GM12801 (cell line): Measurements from ENCODE around the gene IL4I1.

Experiments used
- TF ChIP-seq, protein P1 (sequence below): IDR thresholded peaks from one replicate; pipeline ENCODE4 v1.5.1; 2011; ENCODE audit warnings: control low read depth; ENCODE audit not compliant: insufficient read length; ENCODE audit errors: extremely low read depth

Gene IL4I1

DNA sequence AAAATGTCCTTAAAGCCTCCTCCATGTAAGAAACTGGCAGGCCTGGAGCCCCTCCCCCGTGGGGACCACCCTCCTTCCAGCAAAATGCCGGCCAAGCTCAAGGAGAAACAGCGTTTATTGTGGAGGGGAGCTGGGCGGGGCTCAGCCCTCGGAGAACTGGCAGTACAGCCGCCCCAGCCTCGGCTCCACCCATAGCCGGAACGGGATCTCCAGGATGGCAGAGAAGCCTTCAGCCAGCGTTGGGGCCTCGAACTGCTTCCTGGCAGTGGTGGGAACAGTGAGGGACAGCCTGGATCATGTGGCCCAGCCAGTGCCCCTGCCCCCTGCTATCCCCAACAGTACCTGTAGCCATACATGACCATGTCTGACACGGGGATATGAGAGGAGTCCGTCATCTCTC, 35.6 kb downstream of the IL4I1 start:
- TF ChIP-seq, protein P1, sequence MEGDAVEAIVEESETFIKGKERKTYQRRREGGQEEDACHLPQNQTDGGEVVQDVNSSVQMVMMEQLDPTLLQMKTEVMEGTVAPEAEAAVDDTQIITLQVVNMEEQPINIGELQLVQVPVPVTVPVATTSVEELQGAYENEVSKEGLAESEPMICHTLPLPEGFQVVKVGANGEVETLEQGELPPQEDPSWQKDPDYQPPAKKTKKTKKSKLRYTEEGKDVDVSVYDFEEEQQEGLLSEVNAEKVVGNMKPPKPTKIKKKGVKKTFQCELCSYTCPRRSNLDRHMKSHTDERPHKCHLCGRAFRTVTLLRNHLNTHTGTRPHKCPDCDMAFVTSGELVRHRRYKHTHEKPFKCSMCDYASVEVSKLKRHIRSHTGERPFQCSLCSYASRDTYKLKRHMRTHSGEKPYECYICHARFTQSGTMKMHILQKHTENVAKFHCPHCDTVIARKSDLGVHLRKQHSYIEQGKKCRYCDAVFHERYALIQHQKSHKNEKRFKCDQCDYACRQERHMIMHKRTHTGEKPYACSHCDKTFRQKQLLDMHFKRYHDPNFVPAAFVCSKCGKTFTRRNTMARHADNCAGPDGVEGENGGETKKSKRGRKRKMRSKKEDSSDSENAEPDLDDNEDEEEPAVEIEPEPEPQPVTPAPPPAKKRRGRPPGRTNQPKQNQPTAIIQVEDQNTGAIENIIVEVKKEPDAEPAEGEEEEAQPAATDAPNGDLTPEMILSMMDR = no peak

DNA sequence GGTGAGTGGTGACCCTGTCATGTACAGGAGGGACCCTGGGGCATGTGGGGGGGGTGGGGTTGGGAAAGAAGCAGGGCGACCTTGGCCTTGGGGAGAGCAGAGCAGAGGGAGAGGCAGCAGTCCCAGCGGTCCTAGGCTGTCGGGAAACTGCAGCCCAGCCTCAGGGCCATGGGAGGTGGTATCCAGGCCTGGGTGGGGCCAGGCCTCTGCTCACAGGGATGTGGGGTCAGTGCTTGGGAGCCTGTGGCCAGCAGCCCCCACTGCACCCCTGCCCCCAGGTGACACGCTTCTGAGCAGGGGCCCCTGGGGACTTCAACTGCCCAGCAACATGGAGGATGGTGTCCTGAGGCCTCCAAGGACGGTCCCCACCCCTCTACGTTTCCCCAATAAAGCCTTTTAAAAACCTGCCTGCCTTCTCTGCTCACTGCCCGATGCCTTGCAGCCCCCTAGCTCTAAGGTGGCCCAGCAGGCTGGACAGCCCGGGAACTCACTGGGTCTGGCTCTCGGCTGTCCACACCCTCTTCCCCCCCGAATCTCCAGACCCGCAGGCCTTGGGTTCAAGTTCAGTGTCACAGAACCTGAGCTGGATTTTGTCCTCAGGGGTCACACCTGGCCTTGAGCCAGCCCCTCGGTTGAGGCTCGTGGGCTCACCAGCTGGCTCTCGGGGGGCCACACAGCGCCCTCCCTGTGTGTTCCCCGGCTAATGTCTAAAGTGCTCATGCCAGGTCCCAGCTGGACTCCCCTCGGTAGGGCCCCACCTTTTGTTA, 36.2 kb downstream of the IL4I1 start:
- TF ChIP-seq, protein P1 = no peak

DNA sequence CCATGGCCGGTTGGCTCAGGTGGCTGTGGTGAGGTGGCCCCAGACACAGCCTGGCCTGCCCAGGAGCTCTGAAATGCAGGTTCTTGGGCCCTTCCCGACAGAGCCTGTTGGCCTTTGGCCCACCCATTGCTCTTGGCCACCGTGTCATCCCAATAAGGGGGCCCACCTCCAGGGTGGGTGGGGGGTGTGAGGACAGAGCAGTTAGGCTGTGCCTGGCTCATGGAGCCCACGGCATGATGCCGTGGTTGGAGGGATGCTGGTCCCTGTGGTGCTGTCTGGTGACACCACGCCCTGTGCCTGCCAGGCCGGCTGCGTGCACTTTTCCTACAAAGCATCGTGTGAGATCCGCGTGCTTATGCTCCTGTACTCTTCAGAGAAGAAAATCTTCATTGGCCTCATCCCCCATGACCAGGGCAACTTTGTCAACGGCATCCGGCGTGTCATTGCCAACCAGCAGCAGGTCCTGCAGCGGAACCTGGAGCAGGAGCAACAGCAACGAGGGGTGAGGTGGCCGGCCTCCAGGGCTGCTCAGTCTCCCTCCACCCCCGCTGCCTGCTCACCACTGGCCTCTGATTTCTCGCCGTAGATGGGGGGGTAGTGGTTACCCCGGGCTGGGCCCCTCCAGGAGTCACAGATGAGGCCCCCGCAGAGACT, 36.9 kb downstream of the IL4I1 start:
- TF ChIP-seq, protein P1 = no peak

DNA sequence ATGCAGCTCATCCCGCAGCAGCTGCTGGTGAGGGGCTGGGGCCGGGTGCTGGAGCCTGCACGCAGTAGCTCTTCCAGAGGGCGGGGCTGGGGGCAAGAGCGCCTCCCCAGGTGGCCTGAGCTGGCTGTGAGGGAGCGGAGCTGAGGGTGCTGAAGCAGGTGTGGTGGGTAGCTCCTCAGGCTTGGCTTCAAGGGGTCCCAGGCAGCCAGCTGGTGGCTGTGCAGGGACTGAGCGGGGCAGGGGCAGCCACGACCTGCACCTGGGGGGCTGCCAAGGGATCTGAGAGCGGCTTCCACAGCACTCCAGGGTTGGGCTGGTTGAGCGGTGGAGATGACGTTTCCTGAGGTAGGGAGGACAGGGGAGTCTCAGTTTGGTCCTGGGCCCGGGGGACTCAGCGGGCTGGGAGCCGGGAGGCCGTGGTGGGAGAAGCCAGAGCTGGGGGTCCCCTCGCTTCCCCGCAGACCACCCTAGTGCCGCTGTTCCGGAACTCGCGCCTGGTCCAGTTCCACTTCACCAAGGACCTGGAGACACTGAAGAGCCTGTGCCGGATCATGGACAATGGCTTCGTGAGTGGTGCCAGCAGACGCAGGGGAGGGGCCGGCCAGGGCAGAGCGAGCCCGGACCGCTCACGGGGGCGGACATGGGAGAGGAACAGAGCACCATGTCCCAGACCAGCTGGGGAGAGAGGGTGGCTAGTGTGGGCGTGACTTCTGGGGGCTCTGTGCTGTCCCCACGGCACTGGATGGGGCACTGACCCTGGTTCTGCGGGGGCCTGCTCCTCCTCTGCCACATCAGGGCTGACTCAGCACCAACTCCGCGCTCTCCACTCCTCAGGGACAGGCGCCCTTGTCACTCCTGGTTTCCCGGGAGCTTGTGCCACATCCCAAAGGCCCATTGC, 38.4 kb downstream of the IL4I1 start:
- TF ChIP-seq, protein P1 = no peak

DNA sequence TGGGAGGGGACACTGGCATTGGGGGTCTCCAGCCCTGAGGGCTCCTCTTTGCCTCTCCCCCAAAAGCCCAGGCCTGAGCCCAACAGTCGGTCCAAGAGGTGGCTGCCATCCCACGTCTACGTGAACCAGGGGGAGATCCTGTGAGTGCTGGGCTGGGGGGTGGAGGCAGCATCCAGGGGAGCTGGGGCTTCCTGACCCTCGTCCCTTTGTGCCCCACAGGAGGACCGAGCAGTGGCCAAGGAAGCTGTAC, 38.9 kb downstream of the IL4I1 start:
- TF ChIP-seq, protein P1 = no peak

DNA sequence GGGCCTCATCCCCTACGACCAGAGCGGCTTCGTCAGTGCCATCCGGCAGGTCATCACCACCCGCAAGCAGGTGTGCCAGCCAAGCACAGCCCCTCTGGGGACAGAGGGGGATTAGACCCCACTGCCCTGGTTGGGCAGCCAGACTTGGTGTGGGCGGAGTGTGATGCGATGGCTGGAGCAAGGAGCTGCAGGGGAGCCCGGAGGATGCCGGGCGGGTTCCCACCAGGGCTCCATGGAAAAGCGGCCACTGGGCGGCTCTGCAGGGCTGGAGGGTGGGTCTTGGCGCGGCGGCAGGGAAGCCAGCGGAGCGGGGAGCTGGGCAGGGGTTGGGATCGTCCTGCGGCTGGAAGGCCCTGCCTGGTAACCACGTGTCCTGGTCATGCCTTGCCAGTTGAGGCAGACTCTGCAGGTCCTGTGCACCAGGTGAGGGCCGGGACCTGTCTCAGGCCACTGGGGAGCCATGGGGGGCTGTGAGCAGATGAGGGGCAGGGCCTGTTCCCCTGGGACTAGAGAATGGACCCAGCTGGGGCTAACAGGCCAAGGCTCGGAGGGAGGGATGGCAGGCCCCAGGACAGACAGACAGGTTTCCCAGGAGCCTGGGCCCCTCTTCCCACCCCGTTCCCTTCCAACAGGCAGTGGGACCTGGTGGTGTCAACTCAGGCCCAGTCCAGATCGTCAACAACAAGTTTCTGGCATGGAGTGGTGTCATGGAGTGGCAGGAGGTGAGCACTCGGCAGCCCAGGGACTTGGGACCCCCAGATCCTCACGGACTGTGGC, 39.4 kb downstream of the IL4I1 start:
- TF ChIP-seq, protein P1 = no peak
